RWPE2 (cell line): ENCODE results near the gene SHROOM2.
A peak's percentile ranks its signal among the peaks of the same experiment; 100 is the strongest.

Experiments used
- ATAC-seq: fragments of 200-7000 bp; cut with Tn5 transposase; 3 replicates; pipeline ENCODE4 v1.9.1; 2021; ENCODE audit warnings: low read depth
- DNase-seq: peaks from one replicate; pipeline ENCODE4 v3.0.0-alpha.2; 2020; ENCODE audit warnings: low spot score
- H3K27ac ChIP-seq: fragments of 450-650 bp; 2 replicates; pipeline ENCODE4 v1.5.1; 2017; ENCODE audit warnings: mild to moderate bottlenecking; ENCODE audit not compliant: poor library complexity, severe bottlenecking
- H3K27me3 ChIP-seq: fragments of 250-450 bp; sonication (Bioruptor Pico); 2 replicates; pipeline ENCODE4 v1.5.1; 2021; ENCODE audit warnings: mild to moderate bottlenecking, moderate library complexity; ENCODE audit not compliant: insufficient read depth, poor library complexity, severe bottlenecking
- H3K36me3 ChIP-seq: fragments of 250-450 bp; sonication (Bioruptor Pico); 2 replicates; pipeline ENCODE4 v1.5.1; 2020; ENCODE audit warnings: low read depth, mild to moderate bottlenecking, moderate library complexity
- H3K4me1 ChIP-seq: fragments of 250-450 bp; sonication (Bioruptor Pico); 2 replicates; pipeline ENCODE4 v1.5.1; 2021; ENCODE audit warnings: mild to moderate bottlenecking, moderate library complexity; ENCODE audit not compliant: insufficient read depth, poor library complexity, severe bottlenecking
- H3K4me3 ChIP-seq: fragments of 250-450 bp; sonication (Bioruptor Pico); 2 replicates; pipeline ENCODE4 v1.5.1; 2021; ENCODE audit warnings: mild to moderate bottlenecking, moderate library complexity; ENCODE audit not compliant: severe bottlenecking
- H3K9me3 ChIP-seq: fragments of 250-450 bp; sonication (Bioruptor Pico); 2 replicates; pipeline ENCODE4 v1.5.1; 2021; ENCODE audit warnings: mild to moderate bottlenecking, moderate library complexity; ENCODE audit not compliant: severe bottlenecking
- TF ChIP-seq, protein P1 (sequence below): fragments of 450-650 bp; IDR thresholded peaks from one replicate; pipeline ENCODE4 v1.5.1; 2017; ENCODE audit warnings: mild to moderate bottlenecking, moderate library complexity; ENCODE audit not compliant: poor library complexity, severe bottlenecking

Gene SHROOM2

DNA sequence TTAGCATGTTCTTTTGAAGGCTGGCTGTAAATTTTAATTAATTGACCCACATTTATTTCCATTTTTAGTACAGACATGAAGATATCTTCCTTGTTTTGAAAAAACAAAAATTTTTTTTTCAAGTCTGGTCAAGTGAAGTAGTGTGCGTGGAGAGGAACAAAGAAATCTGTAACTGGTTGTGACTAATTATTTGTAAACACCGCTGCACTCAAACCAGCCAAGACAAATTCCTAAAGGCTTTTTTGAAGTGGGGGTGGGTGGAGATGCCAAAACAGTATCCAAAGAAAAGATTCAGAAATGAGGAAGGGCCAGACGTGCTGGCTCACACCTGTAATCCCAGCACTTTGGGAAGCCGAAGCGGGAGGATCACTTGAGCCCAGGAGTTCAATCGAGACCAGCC is 88.3 kb downstream of the SHROOM2 start:
- H3K27ac ChIP-seq = peak overlapping the region; percentile 81
- ATAC-seq (peak; percentile 71), DNase-seq (no peak)
- TF ChIP-seq, protein P1, sequence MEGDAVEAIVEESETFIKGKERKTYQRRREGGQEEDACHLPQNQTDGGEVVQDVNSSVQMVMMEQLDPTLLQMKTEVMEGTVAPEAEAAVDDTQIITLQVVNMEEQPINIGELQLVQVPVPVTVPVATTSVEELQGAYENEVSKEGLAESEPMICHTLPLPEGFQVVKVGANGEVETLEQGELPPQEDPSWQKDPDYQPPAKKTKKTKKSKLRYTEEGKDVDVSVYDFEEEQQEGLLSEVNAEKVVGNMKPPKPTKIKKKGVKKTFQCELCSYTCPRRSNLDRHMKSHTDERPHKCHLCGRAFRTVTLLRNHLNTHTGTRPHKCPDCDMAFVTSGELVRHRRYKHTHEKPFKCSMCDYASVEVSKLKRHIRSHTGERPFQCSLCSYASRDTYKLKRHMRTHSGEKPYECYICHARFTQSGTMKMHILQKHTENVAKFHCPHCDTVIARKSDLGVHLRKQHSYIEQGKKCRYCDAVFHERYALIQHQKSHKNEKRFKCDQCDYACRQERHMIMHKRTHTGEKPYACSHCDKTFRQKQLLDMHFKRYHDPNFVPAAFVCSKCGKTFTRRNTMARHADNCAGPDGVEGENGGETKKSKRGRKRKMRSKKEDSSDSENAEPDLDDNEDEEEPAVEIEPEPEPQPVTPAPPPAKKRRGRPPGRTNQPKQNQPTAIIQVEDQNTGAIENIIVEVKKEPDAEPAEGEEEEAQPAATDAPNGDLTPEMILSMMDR = no peak
- H3K36me3 ChIP-seq = no peaks in the 10 kb centered on the region
- H3K4me1 ChIP-seq = peaks cover 6% of the 10 kb centered on the region
- H3K9me3 ChIP-seq = no peaks in the 10 kb centered on the region
- H3K4me3 ChIP-seq = no peak overlapping the region
- no peaks in the 10 kb centered on the region for H3K27me3 ChIP-seq

DNA sequence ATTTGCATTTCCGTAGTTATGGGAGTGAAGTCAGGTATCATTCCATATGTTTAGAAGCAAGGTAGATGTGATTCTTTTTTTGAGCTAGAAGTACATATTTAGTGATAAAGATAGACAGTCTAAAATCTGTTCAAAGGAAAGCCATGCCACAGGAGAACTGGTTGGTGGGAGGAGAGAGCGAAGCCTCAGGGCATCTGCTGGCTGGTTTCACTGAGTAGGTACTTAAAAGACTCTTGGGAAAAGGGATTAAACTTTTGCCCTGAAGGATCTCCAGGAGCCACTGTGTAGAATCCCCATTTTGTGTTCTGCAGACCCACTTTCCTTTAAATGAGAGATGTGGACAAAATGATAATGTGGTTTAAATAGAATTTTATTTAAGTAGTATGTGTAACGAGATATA is 89.6 kb downstream of the SHROOM2 start:
- no peaks in the 10 kb centered on the region for H3K36me3 ChIP-seq
- H3K4me3 ChIP-seq = no peak overlapping the region
- DNase-seq = no peak
- no peaks in the 10 kb centered on the region for H3K27me3 ChIP-seq
- TF ChIP-seq, protein P1 = no peak
- peaks cover 6% of the 10 kb centered on the region for H3K4me1 ChIP-seq
- no peaks in the 10 kb centered on the region for H3K9me3 ChIP-seq
- no peak for ATAC-seq
- no peak overlapping the region for H3K27ac ChIP-seq

GRCh38 chrX:9876201-9876600 is 90.0 kb downstream of the SHROOM2 start:
- no peak for ATAC-seq
- DNase-seq = no peak
- Histone ChIP-seq H3K9me3 (no peaks in the 10 kb centered on the region), H3K4me1 (peaks cover 6% of the 10 kb centered on the region), H3K27me3 (no peaks in the 10 kb centered on the region), H3K4me3 (no peak overlapping the region), H3K36me3 (no peaks in the 10 kb centered on the region), H3K27ac (no peak overlapping the region)
- TF ChIP-seq, protein P1 = no peak

DNA sequence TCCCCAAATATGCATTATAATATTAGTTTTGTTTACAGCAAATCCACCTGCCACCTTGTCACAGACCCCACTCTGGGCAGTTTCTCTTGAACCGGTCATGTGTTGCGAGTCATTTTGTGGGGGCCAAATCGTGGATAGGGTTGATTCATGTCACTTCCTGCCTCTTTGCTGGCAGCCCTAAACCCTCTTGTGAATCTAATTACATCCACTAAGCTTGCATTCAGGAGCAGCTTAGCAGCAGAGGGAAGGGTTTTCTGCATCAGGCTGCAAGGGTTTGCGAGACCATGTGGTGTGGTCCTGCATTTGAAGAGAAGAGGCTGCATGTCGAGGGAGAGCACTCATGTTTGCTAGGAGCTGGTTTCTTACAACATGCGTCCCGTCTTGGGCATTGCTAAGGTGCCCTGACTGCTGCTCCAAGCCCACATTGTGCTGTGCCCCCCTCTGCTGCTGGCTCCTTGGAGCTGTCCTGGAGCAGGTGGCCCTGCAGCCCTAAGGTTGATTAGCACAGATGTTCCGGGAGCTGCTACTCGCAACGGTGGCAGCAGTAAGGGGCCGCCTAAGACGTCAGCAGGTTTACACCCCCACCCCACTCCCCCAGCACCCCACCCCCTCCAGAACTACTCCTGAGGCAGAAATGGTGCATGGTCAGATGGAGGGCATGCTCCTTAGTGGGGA is 92.1 kb downstream of the SHROOM2 start:
- Histone ChIP-seq H3K4me3 (no peak overlapping the region), H3K27ac (no peak overlapping the region), H3K4me1 (peaks cover 6% of the 10 kb centered on the region), H3K36me3 (no peaks in the 10 kb centered on the region), H3K9me3 (no peaks in the 10 kb centered on the region), H3K27me3 (no peaks in the 10 kb centered on the region)
- no peak for ATAC-seq
- no peak for DNase-seq
- TF ChIP-seq, protein P1 = no peak

DNA sequence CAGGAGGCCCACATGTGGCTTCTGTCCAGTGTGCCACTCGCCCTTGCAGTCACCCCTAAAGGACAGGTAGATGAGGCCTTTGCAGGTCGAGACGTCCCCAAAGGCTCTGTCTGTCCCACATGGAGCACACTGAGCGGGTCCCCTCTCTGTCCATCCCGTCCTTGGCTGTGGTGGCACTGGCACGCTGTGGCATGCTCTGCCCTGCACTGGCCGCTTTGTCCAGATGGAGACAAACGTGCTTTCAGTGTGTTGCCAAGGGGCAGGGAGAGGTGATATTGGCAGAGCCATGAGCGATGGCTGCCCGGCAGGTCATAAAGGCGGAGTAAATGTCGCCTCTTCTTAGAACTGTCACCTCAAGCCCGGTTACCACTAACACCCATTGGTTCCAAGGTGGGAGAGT is 94.0 kb downstream of the SHROOM2 start:
- no peak for DNase-seq
- Histone ChIP-seq H3K27ac (no peak overlapping the region), H3K4me3 (no peak overlapping the region), H3K36me3 (no peaks in the 10 kb centered on the region), H3K27me3 (no peaks in the 10 kb centered on the region), H3K9me3 (no peaks in the 10 kb centered on the region), H3K4me1 (no peaks in the 10 kb centered on the region)
- TF ChIP-seq, protein P1 = no peak
- ATAC-seq = no peak
